Loucy (cell line): Measurements from ENCODE around the gene CDK5R2.
A peak's percentile ranks its signal among the peaks of the same experiment; 100 is the strongest.

ENCODE experiments used
- H2AFZ ChIP-seq: fragments of 200-600 bp; sonication (generic); 2 replicates; pipeline ENCODE4 v1.6.0; 2016; ENCODE audit warnings: antibody characterized with exemption, mild to moderate bottlenecking, low read length, moderate library complexity
- H3F3A ChIP-seq: fragments of 200-600 bp; 2 replicates; pipeline ENCODE4 v1.6.0; 2016; ENCODE audit warnings: antibody characterized with exemption, low read depth, mild to moderate bottlenecking
- H3K27me3 ChIP-seq: fragments of 200-600 bp; sonication (generic); 2 replicates; pipeline ENCODE4 v1.6.1; 2014; ENCODE audit warnings: low read length, mild to moderate bottlenecking; ENCODE audit not compliant: insufficient read depth, poor library complexity, severe bottlenecking
- H3K36me3 ChIP-seq: fragments of 200-600 bp; sonication (generic); 2 replicates; pipeline ENCODE4 v1.6.1; 2016; ENCODE audit warnings: low read length; ENCODE audit not compliant: insufficient read depth
- H3K4me1 ChIP-seq: fragments of 200-600 bp; sonication (generic); 2 replicates; pipeline ENCODE4 v1.5.1; 2014; ENCODE audit warnings: low read length, mild to moderate bottlenecking; ENCODE audit not compliant: insufficient read depth, poor library complexity, severe bottlenecking
- H3K4me2 ChIP-seq: fragments of 200-600 bp; sonication (generic); 2 replicates; pipeline ENCODE4 v1.6.0; 2014; ENCODE audit warnings: antibody characterized with exemption, low read length, low read depth, mild to moderate bottlenecking; ENCODE audit not compliant: poor library complexity, severe bottlenecking
- H3K4me3 ChIP-seq: fragments of 200-600 bp; sonication (generic); 2 replicates; pipeline ENCODE4 v1.5.1; 2014; ENCODE audit warnings: low read length, mild to moderate bottlenecking, mixed read lengths; ENCODE audit not compliant: poor library complexity, severe bottlenecking
- H3K79me2 ChIP-seq: fragments of 200-600 bp; sonication (generic); 2 replicates; pipeline ENCODE4 v1.6.1; 2014; ENCODE audit warnings: low read length; ENCODE audit not compliant: insufficient read depth
- H3K9ac ChIP-seq: fragments of 200-600 bp; sonication (generic); 2 replicates; pipeline ENCODE4 v1.6.0; 2014; ENCODE audit warnings: mild to moderate bottlenecking, low read depth, low read length, moderate library complexity; ENCODE audit not compliant: poor library complexity, severe bottlenecking
- H3K9me2 ChIP-seq: fragments of 200-600 bp; sonication (generic); replicated peaks from 2 replicates; pipeline ENCODE4 v1.6.1; 2016; ENCODE audit warnings: low read depth, low read length, mixed read lengths
- H3K9me3 ChIP-seq: fragments of 200-600 bp; sonication (generic); 2 replicates; pipeline ENCODE4 v1.6.1; 2014; ENCODE audit warnings: mild to moderate bottlenecking, antibody characterized with exemption, low read length, low read depth; ENCODE audit not compliant: insufficient read depth
- H4K20me1 ChIP-seq: fragments of 200-600 bp; sonication (generic); 2 replicates; pipeline ENCODE4 v1.6.0; 2014; ENCODE audit warnings: antibody characterized with exemption, low read length, mild to moderate bottlenecking; ENCODE audit not compliant: insufficient read depth, poor library complexity, severe bottlenecking
- CTCF ChIP-seq: fragments of 200-600 bp; sonication (generic); conservative IDR thresholded peaks from 2 replicates; pipeline ENCODE4 v1.5.1; 2014; ENCODE audit warnings: mild to moderate bottlenecking, antibody characterized with exemption, low read length
- EZH2phosphoT487 ChIP-seq: fragments of 200-600 bp; IDR thresholded peaks from 2 replicates; pipeline ENCODE4 v1.6.1; 2018; ENCODE audit warnings: antibody characterized with exemption, mild to moderate bottlenecking, moderate library complexity, borderline replicate concordance

The CDK5R2 gene

DNA sequence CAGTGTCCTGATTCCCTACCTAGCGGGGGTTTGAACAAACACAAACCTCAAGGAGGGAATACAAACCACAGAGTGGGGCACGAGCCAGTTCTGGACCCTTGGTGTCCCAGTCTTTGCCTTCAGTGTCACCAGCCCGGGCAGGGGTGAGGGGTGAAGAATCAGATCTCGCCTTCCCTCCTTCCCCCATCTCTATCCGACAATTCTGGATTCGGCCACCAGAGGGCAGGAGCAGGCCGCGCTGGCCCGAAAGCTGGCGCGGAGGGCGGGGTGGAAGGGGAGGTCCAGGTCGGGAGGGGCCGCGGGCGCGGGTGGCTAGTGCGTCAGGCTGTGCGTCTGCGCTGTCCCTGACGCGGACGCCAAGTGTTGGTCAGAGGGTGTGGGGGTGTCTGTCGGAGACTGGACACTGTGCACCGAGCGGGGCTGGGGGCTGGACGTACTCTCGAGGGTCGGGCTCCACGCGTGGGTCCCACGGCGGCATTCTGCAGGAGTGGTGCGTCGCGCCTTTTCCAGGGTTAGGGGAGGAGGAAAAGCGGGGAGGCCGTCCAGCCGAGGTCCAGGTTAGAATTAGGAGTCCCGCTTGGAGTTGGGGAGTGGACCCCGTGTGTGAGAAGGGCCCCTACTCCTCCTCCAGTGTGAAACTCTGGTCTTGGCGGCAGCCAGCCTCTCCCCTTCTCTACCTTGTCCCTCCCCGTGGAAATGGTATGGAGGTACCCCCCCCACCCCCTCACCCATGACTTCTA is 36.7 kb downstream of the CDK5R2 start:
- H3K79me2 ChIP-seq: no peaks in the 10 kb centered on the region
- no peaks in the 10 kb centered on the region for H3K9me2 ChIP-seq
- no peak for TF ChIP-seq EZH2phosphoT487
- TF ChIP-seq CTCF: peak; percentile 76
- H3K4me1 ChIP-seq: peaks cover 33% of the 10 kb centered on the region
- no peaks in the 10 kb centered on the region for H3K36me3 ChIP-seq
- H3K27me3 ChIP-seq: no peaks in the 10 kb centered on the region
- no peak overlapping the region for H3K4me3 ChIP-seq
- no peaks in the 10 kb centered on the region for H3F3A ChIP-seq
- H4K20me1 ChIP-seq: no peaks in the 10 kb centered on the region
- no peak overlapping the region for H3K9ac ChIP-seq
- no peaks in the 10 kb centered on the region for H3K9me3 ChIP-seq
- no peak overlapping the region for H2AFZ ChIP-seq
- no peak overlapping the region for H3K4me2 ChIP-seq

DNA sequence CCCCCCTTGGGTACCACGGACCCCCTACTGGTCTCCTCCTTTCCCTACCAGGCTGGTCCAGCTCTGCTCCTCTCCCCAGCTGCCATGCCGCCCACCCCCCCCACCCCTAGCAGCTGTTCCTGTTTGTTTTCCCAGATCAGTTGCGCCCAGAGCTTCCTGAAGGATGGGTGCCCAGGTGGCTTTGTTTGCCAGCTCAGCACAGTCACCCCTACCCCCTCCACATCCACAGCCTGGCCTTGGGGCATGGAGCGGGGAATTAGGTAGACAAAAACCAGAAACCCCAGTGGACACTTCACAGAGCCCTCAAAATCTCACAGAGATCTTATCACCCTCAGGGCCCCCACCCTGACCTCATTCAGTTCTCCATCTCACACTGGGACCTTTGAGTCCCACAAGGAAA is 37.5 kb downstream of the CDK5R2 start:
- Histone ChIP-seq H3K27me3 (no peaks in the 10 kb centered on the region), H4K20me1 (no peaks in the 10 kb centered on the region), H3K9me2 (no peaks in the 10 kb centered on the region), H3F3A (no peaks in the 10 kb centered on the region), H3K9ac (no peak overlapping the region), H2AFZ (no peak overlapping the region), H3K4me3 (no peak overlapping the region), H3K36me3 (no peaks in the 10 kb centered on the region), H3K4me2 (no peak overlapping the region), H3K79me2 (no peaks in the 10 kb centered on the region), H3K4me1 (peaks cover 33% of the 10 kb centered on the region), H3K9me3 (no peaks in the 10 kb centered on the region)
- no peak for TF ChIP-seq CTCF
- no peak for TF ChIP-seq EZH2phosphoT487

GRCh38 chr2:218997731-218998130 is 38.3 kb downstream of the CDK5R2 start:
- Histone ChIP-seq H3K4me3 (peak overlapping the region; percentile 39), H3K4me2 (peak overlapping the region; percentile 53), H3K27me3 (no peaks in the 10 kb centered on the region), H3K36me3 (no peaks in the 10 kb centered on the region), H3K9me2 (no peaks in the 10 kb centered on the region), H3K9ac (peak overlapping the region; percentile 4), H3K9me3 (no peaks in the 10 kb centered on the region), H3K4me1 (peaks cover 33% of the 10 kb centered on the region), H3K79me2 (no peaks in the 10 kb centered on the region), H2AFZ (no peak overlapping the region; the same call in 1 of the 2 replicates), H3F3A (no peaks in the 10 kb centered on the region), H4K20me1 (no peaks in the 10 kb centered on the region)
- TF ChIP-seq EZH2phosphoT487: no peak
- TF ChIP-seq CTCF: no peak
